GM18868 (cell line): ENCODE results near the gene DCAF8L2.
A peak's percentile ranks its signal among the peaks of the same experiment; 100 is the strongest.
"Not testable (repeated sequence)": the region's sequence is repeated elsewhere in the genome, so short reads cannot be mapped to it uniquely, and the experiment has no call there.

Experiments used
- ATAC-seq: cut with Tn5 transposase; IDR thresholded peaks from one replicate; pipeline ENCODE4 v1.9.1; 2021; ENCODE audit warnings: mild to moderate bottlenecking, moderate library complexity; ENCODE audit not compliant: unreplicated experiment

The DCAF8L2 gene

GRCh38 chrX:27590044-27590443 lies at the start of gene DCAF8L2:
Gene DCAF8L2, plus strand, starts transcription at chrX:27590344. Its CDS starts 156,552 bp downstream, at chrX:27746896.
- no peak for ATAC-seq

- not testable (repeated sequence) for ATAC-seq
These were observed 49.0 kb upstream of the DCAF8L2 start for GRCh38 chrX:27541161-27541560.

GRCh38 chrX:27548624-27549023 lies 41.5 kb upstream of the DCAF8L2 start:
- no peak for ATAC-seq

GRCh38 chrX:27549688-27550087 lies 40.5 kb upstream of the DCAF8L2 start:
- ATAC-seq: no peak

- ATAC-seq: peak; percentile 60
These were observed 34.6 kb upstream of the DCAF8L2 start for GRCh38 chrX:27555514-27555913.

GRCh38 chrX:27565992-27566391 lies 24.2 kb upstream of the DCAF8L2 start:
- no peak for ATAC-seq

GRCh38 chrX:27571164-27571563 lies 19.0 kb upstream of the DCAF8L2 start:
- ATAC-seq: no peak

GRCh38 chrX:27575565-27575964 lies 14.6 kb upstream of the DCAF8L2 start:
- ATAC-seq: no peak

- ATAC-seq: no peak
These were observed 6.2 kb upstream of the DCAF8L2 start for GRCh38 chrX:27583976-27584375.

GRCh38 chrX:27591938-27592337 lies 1.8 kb downstream of the DCAF8L2 start:
- ATAC-seq: no peak

- no peak for ATAC-seq
These were observed 7.4 kb downstream of the DCAF8L2 start for GRCh38 chrX:27597508-27597907.

GRCh38 chrX:27598312-27598711 lies 8.2 kb downstream of the DCAF8L2 start:
- ATAC-seq: no peak

GRCh38 chrX:27599928-27600327 lies 9.8 kb downstream of the DCAF8L2 start:
- ATAC-seq: no peak

GRCh38 chrX:27600686-27601085 lies 10.5 kb downstream of the DCAF8L2 start:
- ATAC-seq: no peak

GRCh38 chrX:27608671-27609070 lies 18.5 kb downstream of the DCAF8L2 start:
- ATAC-seq: no peak

- ATAC-seq: no peak
These were observed 29.3 kb downstream of the DCAF8L2 start for GRCh38 chrX:27619459-27619858.

- ATAC-seq: peak; percentile 57
These were observed 29.8 kb downstream of the DCAF8L2 start for GRCh38 chrX:27619975-27620374.

GRCh38 chrX:27622883-27623282 lies 32.7 kb downstream of the DCAF8L2 start:
- no peak for ATAC-seq

GRCh38 chrX:27626066-27626465 lies 35.9 kb downstream of the DCAF8L2 start:
- ATAC-seq: no peak

GRCh38 chrX:27633328-27633727 lies 43.2 kb downstream of the DCAF8L2 start:
- no peak for ATAC-seq

GRCh38 chrX:27656581-27656980 lies 66.4 kb downstream of the DCAF8L2 start:
- no peak for ATAC-seq

- no peak for ATAC-seq
These were observed 70.7 kb downstream of the DCAF8L2 start for GRCh38 chrX:27660878-27661277.

GRCh38 chrX:27671234-27671633 lies 81.1 kb downstream of the DCAF8L2 start:
- ATAC-seq: no peak

GRCh38 chrX:27674491-27674890 lies 84.3 kb downstream of the DCAF8L2 start:
- no peak for ATAC-seq
